GM23338 (cell line): ENCODE data around the gene PLPPR3. TPM values are rescaled to one million over a fixed set of nuclear protein-coding genes. Genes with fewer than 3 reads are reported as not detected.

Source experiments
- ATAC-seq: fragments of 200-7000 bp; cut with Tn5 transposase; 3 replicates; pipeline ENCODE4 v1.9.1; 2020
- DNase-seq: peaks from one replicate; pipeline ENCODE4 v3.0.0-alpha.2; 2015; ENCODE audit warnings: low spot score
- H2AFZ ChIP-seq: fragments of 200-600 bp; sonication (generic); 2 replicates; pipeline ENCODE4 v1.8.0; 2016; ENCODE audit warnings: antibody characterized with exemption, mild to moderate bottlenecking, moderate library complexity
- H3F3A ChIP-seq: fragments of 200-600 bp; sonication (generic); replicated peaks from 2 replicates; pipeline ENCODE4 v1.8.0; 2017; ENCODE audit warnings: antibody characterized with exemption, mixed run types, low read depth
- H3K27ac ChIP-seq: fragments of 200-600 bp; sonication (generic); 2 replicates; pipeline ENCODE4 v1.6.1; 2016; ENCODE audit warnings: low read depth
- H3K27me3 ChIP-seq: fragments of 200-600 bp; sonication (generic); 2 replicates; pipeline ENCODE4 v1.8.0; 2016; ENCODE audit warnings: mild to moderate bottlenecking, mixed run types, moderate library complexity; ENCODE audit not compliant: insufficient read depth
- H3K36me3 ChIP-seq: fragments of 200-600 bp; sonication (generic); 2 replicates; pipeline ENCODE4 v1.8.0; 2016; ENCODE audit warnings: mild to moderate bottlenecking; ENCODE audit not compliant: insufficient read depth
- H3K4me1 ChIP-seq: fragments of 200-600 bp; sonication (generic); 2 replicates; pipeline ENCODE4 v1.8.0; 2016; ENCODE audit warnings: mild to moderate bottlenecking, moderate library complexity; ENCODE audit not compliant: insufficient read depth
- H3K4me2 ChIP-seq: fragments of 200-600 bp; sonication (generic); 2 replicates; pipeline ENCODE4 v1.7.1; 2017; ENCODE audit warnings: mixed run types
- H3K4me3 ChIP-seq: fragments of 200-600 bp; sonication (generic); 2 replicates; pipeline ENCODE4 v1.6.1; 2016; ENCODE audit warnings: mixed run types
- H3K79me2 ChIP-seq: fragments of 200-600 bp; sonication (generic); replicated peaks from 2 replicates; pipeline ENCODE4 v1.8.0; 2017; ENCODE audit warnings: mild to moderate bottlenecking; ENCODE audit not compliant: insufficient read depth
- H3K9me2 ChIP-seq: fragments of 200-600 bp; sonication (generic); 2 replicates; pipeline ENCODE4 v1.8.0; 2017; ENCODE audit not compliant: insufficient read depth
- H4K20me1 ChIP-seq: fragments of 200-600 bp; sonication (generic); replicated peaks from 2 replicates; pipeline ENCODE4 v1.8.0; 2017; ENCODE audit warnings: mild to moderate bottlenecking; ENCODE audit not compliant: insufficient read depth
- H3K27ac Mint-ChIP-seq: 2 replicates; pipeline ENCODE4 v1.8.0; 2020; ENCODE audit warnings: inconsistent platforms, mild to moderate bottlenecking, moderate library complexity, mixed read lengths
- H3K27me3 Mint-ChIP-seq: 3 replicates; pipeline ENCODE4 v1.8.0; 2022; ENCODE audit warnings: low read depth, mild to moderate bottlenecking, moderate library complexity, mixed read lengths, inconsistent platforms; ENCODE audit not compliant: insufficient read depth, poor library complexity
- H3K36me3 Mint-ChIP-seq: 3 replicates; pipeline ENCODE4 v1.8.0; 2021; ENCODE audit warnings: low read depth, mild to moderate bottlenecking, inconsistent platforms, moderate library complexity, mixed read lengths
- H3K4me1 Mint-ChIP-seq: 3 replicates; pipeline ENCODE4 v1.8.0; 2020; ENCODE audit warnings: mild to moderate bottlenecking, inconsistent platforms, mixed read lengths
- H3K4me3 Mint-ChIP-seq: 3 replicates; pipeline ENCODE4 v1.8.0; 2021; ENCODE audit warnings: moderate library complexity, mild to moderate bottlenecking, inconsistent platforms, mixed read lengths
- H3K9me3 Mint-ChIP-seq: 3 replicates; pipeline ENCODE4 v1.8.0; 2020; ENCODE audit warnings: moderate library complexity, mild to moderate bottlenecking, inconsistent platforms, mixed read lengths
- CREB1 ChIP-seq: fragments of 250-450 bp; sonication (Bioruptor Pico); IDR thresholded peaks from 2 replicates; pipeline ENCODE4 v1.5.0; 2020; ENCODE audit warnings: low read depth, mild to moderate bottlenecking, moderate library complexity
- CTCF ChIP-seq, 2 experiments: fragments of 200-600 bp in 1 of 2; sonication (generic) in 1 of 2; conservative IDR thresholded peaks; 2 replicates each; pipeline versions ENCODE4 v1.5.1 to v1.6.1; 2016 to 2017; ENCODE audit warnings: antibody characterized with exemption in 2 of 2, low read depth in 2 of 2, mild to moderate bottlenecking in 2 of 2, moderate library complexity in 1 of 2
- ETS1 ChIP-seq: IDR thresholded peaks from 2 replicates; pipeline ENCODE4 v1.6.1; 2016; ENCODE audit warnings: antibody characterized with exemption
- EZH2 ChIP-seq: fragments of 200-600 bp; sonication (generic); IDR thresholded peaks from one replicate; pipeline ENCODE4 v1.8.0; 2017; ENCODE audit warnings: antibody characterized with exemption, mild to moderate bottlenecking, low read depth; ENCODE audit not compliant: unreplicated experiment
- EZH2phosphoT487 ChIP-seq: fragments of 200-600 bp; sonication (generic); IDR thresholded peaks from one replicate; pipeline ENCODE4 v1.8.1; 2018; ENCODE audit warnings: antibody characterized with exemption; ENCODE audit not compliant: unreplicated experiment
- JUNB ChIP-seq: IDR thresholded peaks from one replicate; pipeline ENCODE4 v1.6.1; 2016; ENCODE audit warnings: antibody characterized with exemption; ENCODE audit not compliant: unreplicated experiment
- NANOG ChIP-seq: IDR thresholded peaks from 2 replicates; pipeline ENCODE4 v1.6.1; 2016; ENCODE audit warnings: antibody characterized with exemption, borderline replicate concordance
- POLR2AphosphoS5 ChIP-seq: IDR thresholded peaks from 2 replicates; pipeline ENCODE4 v1.6.1; 2016; ENCODE audit warnings: antibody characterized with exemption, low read depth
- REST ChIP-seq: IDR thresholded peaks from one replicate; pipeline ENCODE4 v1.6.1; 2018; ENCODE audit warnings: antibody characterized with exemption; ENCODE audit not compliant: unreplicated experiment
- STAT1 ChIP-seq: IDR thresholded peaks from one replicate; pipeline ENCODE4 v1.6.1; 2016; ENCODE audit warnings: antibody characterized with exemption; ENCODE audit not compliant: unreplicated experiment
- ZNF114 ChIP-seq: fragments of 250-450 bp; sonication (Bioruptor Pico); IDR thresholded peaks from 2 replicates; pipeline ENCODE4 v1.5.0; 2020; ENCODE audit warnings: mild to moderate bottlenecking, moderate library complexity
- ZNF331 ChIP-seq: fragments of 250-450 bp; sonication (Bioruptor Pico); IDR thresholded peaks from 2 replicates; pipeline ENCODE4 v1.5.0; 2020; ENCODE audit warnings: low read depth, mild to moderate bottlenecking, moderate library complexity
- ZNF462 ChIP-seq: fragments of 250-450 bp; sonication (Bioruptor Pico); IDR thresholded peaks from 2 replicates; pipeline ENCODE4 v1.5.0; 2020; ENCODE audit warnings: mild to moderate bottlenecking, moderate library complexity
- polyA plus RNA-seq: library from polyadenylated mRNA; unstranded; fragments of >200 nt; fragmentation: Nextera tagmentation; extraction: Ambion mirVana; gene quantifications from 2 replicates; pipeline ENCODE4 v1.2.1, GENCODE V29; 2016
- total RNA-seq: library from RNA; depleted of rRNA; stranded (reverse); fragments of >200 nt; shearing (Covaris generic); gene quantifications from 2 replicates; pipeline ENCODE4 v1.2.3, GENCODE V29; 2014

Gene PLPPR3
- total and polyA plus RNA-seq, 2 experiments from 2014 or later = 14.8 to 81.1 TPM

GRCh38 chr19:845707-846521, 24.2 kb upstream of the PLPPR3 start:
- Histone ChIP-seq H3K4me1 (no peaks in the 10 kb centered on the region), H2AFZ (no peak overlapping the region), H3K79me2 (no peaks in the 10 kb centered on the region), H3K4me2 (no peak overlapping the region), H3K4me3 (no peak overlapping the region), H3K9me2 (no peaks in the 10 kb centered on the region), H4K20me1 (no peaks in the 10 kb centered on the region), H3K27ac (no peak overlapping the region), H3F3A (peaks cover 7% of the 10 kb centered on the region; the same call in 1 of the 2 replicates), H3K36me3 (no peaks in the 10 kb centered on the region), H3K27me3 (peaks cover 27% of the 10 kb centered on the region)
- Mint-ChIP-seq H3K27me3 (peaks cover 33% of the 10 kb centered on the region), H3K4me3 (no peak overlapping the region; the same call in 2 of the 3 replicates), H3K4me1 (peaks cover 2% of the 10 kb centered on the region; the same call in 1 of the 3 replicates), H3K36me3 (no peaks in the 10 kb centered on the region; the same call in 2 of the 3 replicates), H3K27ac (no peak overlapping the region), H3K9me3 (peaks cover 4% of the 10 kb centered on the region; the same call in 2 of the 3 replicates)
- ATAC-seq (no peak), DNase-seq (no peak)
- TF ChIP-seq NANOG = no peak
- no peak for TF ChIP-seq ETS1
- no peak for TF ChIP-seq ZNF114 (CRISPR knock-in tag)
- no peak for TF ChIP-seq CREB1 (CRISPR knock-in tag)
- TF ChIP-seq REST = no peak
- TF ChIP-seq POLR2AphosphoS5 = no peak
- TF ChIP-seq CTCF (conservative IDR thresholded peaks at IDR 0.05; ENCODE audit: low read depth in 2 of 2) = no peak
- TF ChIP-seq EZH2 = no peak
- TF ChIP-seq ZNF331 (CRISPR knock-in tag) = no peak
- TF ChIP-seq ZNF462 = no peak
- TF ChIP-seq JUNB = no peak
- TF ChIP-seq EZH2phosphoT487 = no peak
- TF ChIP-seq STAT1 = no peak
